A549 (cell line): ENCODE results near the gene VENTX.

ENCODE experiments used
- BCL3 ChIP-seq: fragments of >200 bp; sonication (Bioruptor Twin); formaldehyde crosslinking; IDR thresholded peaks from 3 replicates; pipeline ENCODE4 v1.6.1; 2016
- CEBPB ChIP-seq, 2 experiments: fragments of >200 bp in 1 of 2; sonication (Bioruptor Twin) in 1 of 2; formaldehyde crosslinking in 1 of 2; IDR thresholded peaks; 2 replicates each; pipeline ENCODE4 v1.6.1; 2012 to 2016
- CTCF ChIP-seq: fragments of >200 bp; sonication (Bioruptor Twin); formaldehyde crosslinking; IDR thresholded peaks from 3 replicates; pipeline ENCODE4 v1.5.1; 2016
- HMGXB4 ChIP-seq: fragments of 250-450 bp; sonication (Bioruptor Pico); IDR thresholded peaks from 2 replicates; pipeline ENCODE4 v1.5.0; 2021; ENCODE audit warnings: mild to moderate bottlenecking, moderate library complexity, borderline replicate concordance
- HOXA7 ChIP-seq: fragments of 250-450 bp; sonication (Bioruptor Pico); IDR thresholded peaks from 2 replicates; pipeline ENCODE4 v1.5.0; 2020; ENCODE audit warnings: mild to moderate bottlenecking, moderate library complexity
- JUN ChIP-seq, 2 experiments: fragments of >200 bp; sonication (Bioruptor Twin); formaldehyde crosslinking; IDR thresholded peaks; 2 replicates in 1 of 2; 3 replicates in 1 of 2; pipeline ENCODE4 v1.6.1; 2016 to 2017
- KDM5A ChIP-seq: fragments of 200-600 bp; sonication (generic); IDR thresholded peaks from 2 replicates; pipeline ENCODE4 v1.6.1; 2016; ENCODE audit warnings: antibody characterized with exemption, mild to moderate bottlenecking
- POLR2A ChIP-seq: IDR thresholded peaks from 2 replicates; pipeline ENCODE4 v1.6.1; 2012; ENCODE audit warnings: mild to moderate bottlenecking, low read length
- RCOR1 ChIP-seq: fragments of 150-350 bp; IDR thresholded peaks from 2 replicates; pipeline ENCODE4 v1.6.1; 2014; ENCODE audit warnings: antibody characterized with exemption, low read length, low read depth
- SMC3 ChIP-seq: fragments of >200 bp; sonication (Bioruptor Twin); formaldehyde crosslinking; IDR thresholded peaks from 3 replicates; pipeline ENCODE4 v1.6.1; 2018; ENCODE audit warnings: inconsistent platforms
- USF2 ChIP-seq: fragments of 450-650 bp; IDR thresholded peaks from 2 replicates; pipeline ENCODE4 v1.6.1; 2014; ENCODE audit warnings: antibody characterized with exemption
- ZSCAN20 ChIP-seq: fragments of 250-450 bp; sonication (Bioruptor Pico); IDR thresholded peaks from 2 replicates; pipeline ENCODE4 v1.8.0; 2022; ENCODE audit warnings: mild to moderate bottlenecking, moderate library complexity

GRCh38 chr10:133203652-133204195 lies 33.9 kb upstream of the VENTX start:
- TF ChIP-seq KDM5A: no peak
- no peak for TF ChIP-seq CTCF
- TF ChIP-seq POLR2A: no peak
- TF ChIP-seq BCL3: no peak
- TF ChIP-seq USF2: no peak
- TF ChIP-seq HMGXB4: no peak
- TF ChIP-seq RCOR1: no peak
- no peak for TF ChIP-seq CEBPB (IDR thresholded peaks at IDR 0.05)
- TF ChIP-seq ZSCAN20 (CRISPR knock-in tag): no peak
- TF ChIP-seq SMC3: no peak
- TF ChIP-seq HOXA7 (CRISPR knock-in tag): no peak
- no peak for TF ChIP-seq JUN (IDR thresholded peaks at IDR 0.05)
